ENCODE results near the gene CCDC70.
A peak's percentile ranks its signal among the peaks of the same experiment; 100 is the strongest.

CCDC70 gene

DNA sequence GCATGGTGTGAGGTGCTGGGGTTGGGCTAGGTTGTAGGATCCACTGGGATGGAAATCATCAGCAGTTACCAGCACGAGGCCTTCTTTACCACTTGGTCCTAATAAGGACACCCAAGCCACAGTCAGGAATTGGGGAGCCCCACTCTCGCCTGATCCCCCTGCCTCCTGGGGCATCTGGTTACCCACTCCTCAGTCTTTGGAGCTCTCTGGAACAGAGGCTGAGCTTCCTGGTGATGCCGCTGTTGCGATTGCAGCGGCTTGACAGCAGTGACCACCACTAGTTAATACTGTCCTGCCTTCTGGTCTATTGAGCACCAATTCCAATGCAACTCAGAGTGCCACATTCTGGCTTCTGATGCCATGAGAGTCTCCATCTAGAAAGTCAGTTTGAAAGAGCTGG, 30.2 kb upstream of the CCDC70 start:
- no peak for DNase-seq

DNA sequence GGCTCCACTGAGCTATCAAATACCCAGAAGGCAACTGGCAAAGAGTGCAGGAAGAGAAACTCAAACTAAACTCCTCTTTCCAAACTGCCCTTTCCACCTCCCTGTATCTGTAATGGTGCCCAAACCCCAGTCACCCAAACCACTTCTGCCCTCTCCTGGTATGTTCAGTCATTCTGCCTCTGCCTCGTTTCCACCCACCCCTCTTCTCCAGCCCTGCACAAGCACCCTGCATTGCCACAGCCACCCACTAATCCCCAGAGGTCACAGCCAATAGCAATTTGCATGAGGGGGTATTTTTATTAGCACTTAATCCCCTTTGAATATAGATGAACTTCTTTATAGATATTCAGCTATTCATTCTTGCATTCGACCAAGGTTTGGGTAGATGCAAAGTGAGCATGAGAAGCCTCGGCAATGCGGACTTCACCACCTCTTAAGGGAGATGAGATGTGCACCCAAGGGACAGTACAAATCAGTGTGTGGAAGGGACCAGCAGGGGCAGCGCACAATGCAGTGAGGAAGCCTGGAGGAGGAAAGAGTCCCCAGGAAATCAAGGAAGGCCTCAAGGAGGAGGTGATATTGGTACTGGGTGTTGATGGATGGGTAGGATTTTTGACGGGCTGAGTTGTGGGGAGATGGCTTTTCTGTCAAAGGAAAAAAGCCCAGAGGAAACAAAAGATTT, 29.2 kb upstream of the CCDC70 start:
- no peak for DNase-seq

DNA sequence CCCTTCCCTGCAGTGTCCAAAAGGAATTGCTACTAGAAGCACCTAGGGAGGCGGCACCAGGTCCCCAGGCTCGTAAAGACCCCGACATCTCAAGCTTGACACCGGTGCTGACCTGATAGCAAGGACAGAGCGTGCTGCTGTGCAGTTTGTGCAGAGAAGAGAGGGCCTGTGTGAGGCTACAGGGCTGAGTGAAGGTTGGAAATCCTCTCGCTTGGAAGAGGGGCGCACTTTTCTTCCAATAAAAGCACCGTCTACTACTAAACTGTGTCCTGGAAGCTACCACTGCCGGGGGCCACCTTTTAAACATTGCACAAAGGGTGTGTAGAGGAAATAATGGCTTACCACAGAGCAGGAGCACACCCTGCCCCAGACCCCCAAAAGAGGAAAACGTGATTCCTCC, 27.8 kb upstream of the CCDC70 start:
- DNase-seq, result no peak

DNA sequence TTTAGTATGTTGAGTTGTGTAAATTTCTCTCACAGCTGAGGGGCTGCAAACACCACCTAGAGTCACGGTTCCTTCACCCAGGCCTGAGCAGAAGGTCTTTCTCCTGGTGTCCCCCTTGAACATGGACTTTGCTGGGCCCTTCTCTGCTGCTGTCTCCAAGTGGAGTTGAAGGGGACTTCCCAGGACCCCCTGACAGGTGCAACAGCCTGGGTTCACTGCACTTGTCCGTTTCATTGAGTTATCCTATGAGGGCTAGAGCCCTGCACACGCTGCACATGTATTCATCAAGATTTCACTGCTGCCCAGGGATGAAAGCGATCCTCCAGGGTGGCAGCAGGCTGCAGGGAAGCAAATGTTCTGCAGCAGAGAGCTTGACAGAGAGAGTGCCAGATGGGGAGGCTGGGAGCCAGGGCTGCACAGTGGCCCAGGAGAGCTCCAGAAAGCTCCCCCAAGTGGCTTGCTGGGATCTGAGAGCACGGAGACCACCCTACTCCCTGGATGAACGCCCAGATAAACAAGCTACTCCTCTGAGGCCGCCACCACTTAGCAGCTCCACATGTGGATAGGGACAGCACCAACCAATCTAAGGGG, 27.1 kb upstream of the CCDC70 start:
- DNase-seq, result no peak

DNA sequence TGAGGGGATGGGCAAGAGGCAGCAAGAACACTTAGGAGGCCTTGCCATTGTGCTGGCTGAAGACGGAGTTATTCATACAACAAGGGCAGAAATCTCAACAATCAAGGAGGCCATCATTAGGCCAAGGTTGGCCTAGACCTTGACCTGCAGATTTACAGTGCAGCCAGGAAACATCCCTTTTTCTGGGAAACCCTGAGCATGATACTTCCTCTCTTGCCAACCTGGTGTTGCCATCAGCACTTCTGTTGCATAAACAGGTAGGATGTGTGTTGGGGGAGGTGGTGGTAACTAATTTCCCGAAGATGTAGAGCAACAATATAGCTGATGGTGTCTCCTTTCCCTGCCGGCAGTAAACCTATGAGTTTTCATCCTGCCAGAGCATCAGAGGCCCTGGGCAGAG, 24.8 kb upstream of the CCDC70 start:
- DNase-seq, result no peak

DNA sequence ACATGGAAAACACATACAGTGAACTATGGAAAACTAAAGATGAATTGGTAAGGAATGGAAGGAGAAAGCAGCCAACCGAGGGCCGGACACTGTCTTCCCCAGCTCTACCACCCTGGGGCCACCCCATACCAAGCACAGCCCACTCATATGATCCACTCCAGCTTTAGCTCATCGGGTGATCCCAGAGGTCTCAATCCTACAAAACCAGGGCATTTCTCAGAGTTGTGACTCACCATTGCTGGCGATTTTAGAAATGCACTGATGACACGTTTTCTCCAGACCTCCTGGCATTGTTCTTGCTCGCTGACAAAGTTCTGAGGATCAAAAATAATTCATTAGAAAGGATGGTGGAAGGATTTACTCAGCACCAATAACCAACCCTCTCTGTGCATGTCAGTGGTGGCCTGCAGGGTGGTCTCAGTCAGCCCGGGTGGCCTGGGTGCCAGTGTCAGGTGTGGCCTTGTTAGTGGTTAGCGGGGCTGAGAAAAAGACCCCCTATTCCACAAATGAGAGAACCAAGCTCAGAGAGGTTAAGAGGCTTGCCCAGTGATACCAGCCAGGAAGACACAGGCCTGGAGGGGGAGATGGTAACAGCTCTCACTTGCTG, 23.4 kb upstream of the CCDC70 start:
- no peak for DNase-seq

DNA sequence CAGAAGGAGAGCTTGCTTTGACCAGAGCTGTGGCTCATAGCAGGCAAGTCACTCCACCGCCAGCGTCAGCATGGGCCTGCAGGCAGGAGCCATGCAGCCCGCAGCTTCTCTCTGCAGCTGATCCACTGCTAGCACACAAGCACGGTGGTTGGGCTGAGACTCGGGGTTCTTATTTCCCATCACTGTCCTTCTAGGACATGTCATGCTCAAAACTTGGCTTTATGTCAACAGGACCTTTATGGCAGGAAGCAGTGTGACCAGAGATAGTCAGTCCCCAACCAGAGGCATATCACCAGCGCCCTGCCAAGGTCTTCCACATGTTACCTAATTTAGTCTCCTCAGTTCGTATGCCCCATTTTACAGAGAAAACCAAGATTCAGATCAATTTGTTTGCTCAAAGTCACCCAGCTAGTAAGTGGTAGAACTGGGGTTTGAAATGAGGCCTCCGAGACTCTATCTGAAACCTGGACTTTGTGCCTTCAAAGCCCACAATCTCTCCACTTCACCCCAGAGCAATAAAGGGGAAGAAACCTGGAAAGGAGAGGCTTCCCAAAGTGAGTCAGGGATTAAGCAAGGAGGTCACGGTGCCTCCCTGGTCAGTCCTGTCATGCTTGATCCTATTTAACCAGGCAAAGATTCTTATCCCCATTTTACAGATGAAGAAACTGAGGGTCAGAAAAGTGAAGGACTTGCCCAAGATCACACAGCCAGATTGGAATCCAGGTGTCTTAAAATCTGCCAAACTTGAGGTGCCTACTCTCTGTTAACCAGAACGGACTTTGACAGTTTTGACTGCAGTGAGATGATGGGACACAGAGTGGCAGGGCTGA, 21.8 kb upstream of the CCDC70 start:
- DNase-seq, result no peak

DNA sequence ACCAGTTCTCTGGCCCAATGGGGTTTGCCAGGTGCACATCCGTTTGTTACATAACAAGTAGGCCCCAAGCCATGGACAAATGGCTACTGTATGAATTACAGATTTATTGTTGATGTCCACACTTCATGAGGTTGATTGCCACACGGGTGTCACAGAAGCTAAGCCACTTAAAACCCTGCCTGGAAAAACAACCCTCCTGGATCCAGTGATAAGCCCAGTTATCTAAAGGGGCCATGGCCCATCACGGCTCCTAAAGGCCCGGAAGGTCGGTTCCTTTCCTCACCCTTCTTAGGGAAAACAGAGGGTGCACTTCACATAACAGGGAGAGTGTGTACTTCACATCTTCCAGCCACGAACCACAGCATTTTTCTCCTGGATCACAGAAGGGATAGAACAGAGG, 20.9 kb upstream of the CCDC70 start:
- DNase-seq, result no peak

DNA sequence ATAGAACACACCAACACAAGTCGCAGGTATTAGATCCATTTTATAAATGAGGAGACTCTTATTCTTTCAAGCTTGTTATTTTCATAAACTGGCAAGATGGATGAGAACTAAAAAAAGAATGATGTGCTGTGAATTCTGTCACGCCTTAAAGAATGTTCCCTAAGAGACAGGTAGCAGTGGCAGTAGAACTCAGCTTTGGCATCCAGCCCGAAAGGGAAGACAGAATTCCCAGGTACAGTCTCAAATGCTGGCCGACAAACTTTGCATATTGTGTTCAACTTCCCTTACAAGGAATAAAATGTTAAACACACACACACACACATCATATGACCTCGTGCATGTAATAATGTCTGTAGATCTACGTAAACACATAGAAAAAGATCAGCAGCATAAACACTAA, 20.0 kb upstream of the CCDC70 start:
- no peak for DNase-seq

DNA sequence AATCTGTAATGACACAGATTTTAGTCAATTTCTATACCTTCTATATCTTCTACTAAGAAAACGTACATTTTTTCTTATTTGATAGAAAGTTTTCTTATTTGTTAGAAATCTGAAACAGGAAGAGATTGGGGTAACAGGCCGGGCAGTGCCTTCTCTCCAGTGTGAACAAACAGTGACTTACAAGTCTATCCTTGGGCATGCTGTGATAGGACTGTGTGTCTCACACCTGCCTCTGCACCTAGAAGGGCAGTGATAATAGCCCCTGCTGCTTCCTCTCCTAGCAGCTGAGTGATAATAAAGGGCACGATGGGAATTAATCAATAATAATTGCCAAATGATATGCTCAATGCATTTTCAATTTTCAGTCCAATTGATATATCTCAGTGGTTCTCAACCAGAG, 18.2 kb upstream of the CCDC70 start:
- no peak for DNase-seq

DNA sequence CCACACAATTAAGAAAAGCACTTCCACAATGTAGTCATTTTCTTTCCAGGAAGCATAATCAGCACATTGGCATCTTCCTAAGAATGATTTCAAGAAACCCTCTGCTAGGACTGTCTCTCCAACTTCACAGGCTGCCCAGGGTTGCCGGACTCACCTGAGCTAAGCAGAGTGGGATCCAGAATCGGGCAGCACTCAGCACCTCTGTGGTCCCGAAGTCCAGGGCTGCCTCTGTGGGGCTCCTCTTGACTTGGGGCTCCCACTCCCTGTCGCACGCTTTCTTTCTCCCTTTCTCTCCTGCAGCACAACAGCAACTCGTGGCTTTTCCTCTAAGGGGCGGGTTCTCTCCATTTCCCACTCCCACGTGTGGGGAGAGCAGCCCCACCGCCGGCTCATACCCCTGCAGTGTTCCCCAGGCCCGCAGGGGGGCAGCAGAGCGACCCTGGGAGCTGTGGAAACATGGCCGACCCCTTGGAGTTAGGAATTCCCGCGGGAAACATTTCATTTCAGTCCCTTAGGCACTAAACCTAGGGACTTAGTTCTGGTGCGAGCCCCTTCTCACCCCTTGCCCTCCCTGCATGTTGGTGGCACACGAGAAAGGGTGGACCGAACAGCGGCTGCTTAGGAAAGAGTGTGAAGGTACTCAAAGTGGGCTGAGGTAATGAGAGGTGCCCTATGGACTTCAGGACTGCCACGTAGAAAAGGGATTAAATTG, 16.8 kb upstream of the CCDC70 start, which contains the start of gene TMEM272:
Gene TMEM272, minus strand, starts transcription at position 316 of the 712 bp plus-strand sequence. CDS start 6,647 bp downstream, outside the sequence.
- DNase-seq, result peak; percentile 19

DNA sequence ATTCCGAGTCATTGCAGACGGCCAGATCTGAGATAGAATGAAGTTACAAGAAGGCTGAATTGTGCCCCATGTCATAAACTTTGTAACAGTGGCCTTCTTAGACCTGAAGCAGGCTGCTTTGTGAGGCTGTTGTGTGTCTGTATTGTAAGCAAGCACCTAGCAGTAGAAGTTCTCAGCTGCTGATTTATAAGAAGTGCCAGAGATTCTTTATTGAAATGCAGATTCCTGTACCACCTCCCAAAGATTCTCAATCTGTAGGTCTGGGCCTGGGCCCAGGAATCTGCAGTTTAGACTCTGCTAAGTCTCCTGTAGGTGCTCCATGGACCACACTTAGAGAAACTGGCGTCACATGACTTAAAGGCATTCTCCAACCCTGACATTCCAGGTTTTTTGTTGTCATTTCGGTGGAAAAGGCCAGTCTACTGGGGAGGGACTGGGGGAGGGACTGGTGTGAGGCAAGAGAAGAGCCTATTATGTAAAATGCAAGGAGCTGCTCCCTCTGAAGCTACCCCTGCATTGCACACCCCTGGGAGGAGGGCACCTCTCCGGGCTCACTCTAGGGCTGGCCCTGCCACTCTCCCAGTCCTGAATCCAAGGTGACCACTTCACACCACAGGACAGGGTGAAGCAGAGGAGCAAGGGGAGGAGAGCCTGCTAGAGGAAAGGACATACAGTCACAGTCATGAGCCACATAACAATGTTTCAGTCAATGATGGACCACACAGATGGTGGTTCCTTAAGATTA, 16.0 kb upstream of the CCDC70 start:
- DNase-seq, result no peak

DNA sequence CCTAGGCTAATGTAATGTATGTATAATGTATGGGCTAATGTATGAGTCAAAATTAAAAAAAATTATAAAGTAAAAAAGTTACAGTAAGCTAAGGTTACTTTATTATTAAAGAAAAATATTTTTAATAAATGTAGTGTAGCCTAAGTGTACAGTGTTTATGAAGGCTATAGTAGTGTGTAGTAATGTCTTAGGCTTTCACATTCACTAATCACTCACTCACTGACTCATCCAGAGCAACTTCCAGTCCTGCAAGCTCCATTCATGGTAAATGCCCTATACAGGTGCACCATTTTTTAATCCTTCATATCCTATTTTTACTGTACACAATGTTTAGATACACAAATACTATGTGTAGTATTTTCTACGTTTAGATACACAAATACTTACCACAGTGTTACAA, 15.0 kb upstream of the CCDC70 start:
- no peak for DNase-seq

DNA sequence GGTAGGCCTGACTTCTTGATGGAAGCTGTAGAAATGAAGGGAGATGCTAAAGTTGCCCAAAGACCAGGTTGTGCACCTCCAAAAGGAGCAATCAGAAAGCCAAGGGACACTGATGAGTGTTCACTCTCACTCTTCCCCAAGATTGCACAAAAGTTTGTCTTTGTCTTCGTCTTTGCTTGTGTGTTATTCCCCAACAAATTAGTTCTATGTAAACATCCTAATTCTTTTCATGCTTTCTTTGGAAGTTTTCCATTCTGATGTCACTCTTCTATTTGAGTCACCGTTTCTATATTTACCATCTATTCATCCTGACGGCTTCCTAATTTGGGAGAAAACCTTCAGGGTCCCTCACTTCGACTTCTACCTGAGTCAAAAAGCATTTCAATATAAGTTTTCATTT, 13.1 kb upstream of the CCDC70 start:
- DNase-seq, result no peak

DNA sequence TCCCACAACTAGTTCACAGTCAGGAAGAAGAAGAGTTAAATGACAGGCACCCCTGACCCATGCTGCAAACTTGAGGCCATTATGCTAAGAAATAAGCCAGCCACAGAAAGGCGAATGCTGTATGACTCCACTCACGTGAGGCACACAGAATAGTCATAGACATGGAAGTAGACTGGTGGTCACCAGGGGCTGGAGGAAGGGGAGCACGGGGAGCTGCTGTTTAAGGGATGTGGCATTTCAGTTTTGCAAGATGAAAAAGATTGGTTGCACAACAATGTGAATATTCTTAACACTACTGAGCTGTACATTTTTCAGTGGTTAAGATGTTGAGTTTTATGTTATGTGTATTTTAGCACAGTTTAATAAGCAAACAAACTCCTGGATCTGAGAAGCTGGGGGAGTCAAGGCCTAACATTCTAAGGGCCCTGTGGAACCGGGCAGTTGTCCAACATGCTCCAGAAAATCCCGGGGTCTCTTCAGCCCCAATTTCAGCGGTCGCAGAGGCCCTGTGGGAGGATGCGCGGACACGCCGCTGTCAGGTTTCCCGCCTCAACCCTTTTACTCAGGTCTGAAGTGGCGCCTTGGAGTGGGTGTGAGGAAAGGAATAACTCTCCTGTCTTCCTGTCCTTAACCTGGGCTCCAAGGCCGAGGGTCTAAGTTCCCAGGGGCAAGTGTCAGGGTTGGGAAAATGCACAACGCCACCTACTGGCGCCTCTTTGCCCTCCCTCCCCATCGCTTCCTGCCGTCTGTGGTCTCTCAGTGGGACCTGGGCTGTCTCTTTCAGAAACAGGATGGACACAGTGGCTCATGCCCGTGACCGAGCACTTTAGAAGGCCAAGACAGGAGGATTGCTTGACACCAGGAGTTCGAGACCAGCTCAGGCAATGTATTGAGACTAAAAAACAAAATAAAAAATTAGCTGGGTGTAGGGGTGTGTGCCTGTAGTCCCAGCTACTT, 12.3 kb upstream of the CCDC70 start:
- no peak for DNase-seq

DNA sequence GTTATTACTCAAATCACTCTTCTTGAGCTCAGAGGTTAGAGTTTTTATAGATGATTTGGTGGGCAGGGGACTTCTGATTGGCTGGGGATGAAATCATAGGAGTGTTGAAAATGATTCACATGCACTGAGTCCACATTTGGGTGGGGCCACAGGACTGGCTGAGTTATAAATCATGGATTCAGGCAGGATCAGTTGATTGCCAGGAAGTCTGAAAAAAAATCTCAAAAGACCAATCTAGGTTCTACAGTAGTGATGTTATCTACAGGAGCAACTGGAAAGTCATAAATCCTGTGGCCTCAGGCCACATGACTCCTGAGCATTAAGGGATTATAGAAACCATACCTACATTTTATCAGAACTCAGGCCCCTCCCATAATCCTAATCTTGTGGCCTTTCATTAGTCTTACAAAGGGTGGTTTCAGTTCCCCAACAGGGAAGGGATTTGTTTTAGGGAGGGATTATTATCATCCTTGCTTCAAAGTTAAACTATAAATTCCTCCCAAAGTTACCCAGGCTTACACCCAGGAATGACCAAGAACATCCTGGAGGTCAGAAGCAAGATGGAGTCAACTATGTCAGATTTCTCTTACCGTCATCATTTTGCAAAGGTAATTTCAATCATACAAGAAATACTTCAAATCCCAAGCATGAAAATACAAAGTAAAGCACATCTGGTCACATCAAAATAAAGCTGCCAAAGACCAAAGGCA, 5.6 kb upstream of the CCDC70 start:
- DNase-seq, result no peak

DNA sequence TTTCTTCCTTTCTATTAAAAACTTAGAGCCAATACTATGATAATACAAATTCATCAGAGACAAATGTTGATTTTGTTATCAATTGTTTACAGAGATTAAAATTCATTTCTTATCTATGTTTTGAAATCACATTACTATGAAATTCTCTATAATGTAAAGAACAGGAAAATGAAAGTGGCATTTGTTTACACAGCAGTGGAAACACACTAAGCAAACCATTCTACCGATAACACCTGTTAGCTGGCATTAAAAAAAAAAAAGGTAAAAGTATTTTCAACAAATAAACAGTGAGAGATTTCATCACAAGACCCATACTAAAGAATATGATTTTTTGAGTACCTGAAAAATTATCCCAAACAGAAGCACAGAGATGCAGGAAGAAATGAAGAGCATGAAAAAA, 4.8 kb upstream of the CCDC70 start:
- no peak for DNase-seq

DNA sequence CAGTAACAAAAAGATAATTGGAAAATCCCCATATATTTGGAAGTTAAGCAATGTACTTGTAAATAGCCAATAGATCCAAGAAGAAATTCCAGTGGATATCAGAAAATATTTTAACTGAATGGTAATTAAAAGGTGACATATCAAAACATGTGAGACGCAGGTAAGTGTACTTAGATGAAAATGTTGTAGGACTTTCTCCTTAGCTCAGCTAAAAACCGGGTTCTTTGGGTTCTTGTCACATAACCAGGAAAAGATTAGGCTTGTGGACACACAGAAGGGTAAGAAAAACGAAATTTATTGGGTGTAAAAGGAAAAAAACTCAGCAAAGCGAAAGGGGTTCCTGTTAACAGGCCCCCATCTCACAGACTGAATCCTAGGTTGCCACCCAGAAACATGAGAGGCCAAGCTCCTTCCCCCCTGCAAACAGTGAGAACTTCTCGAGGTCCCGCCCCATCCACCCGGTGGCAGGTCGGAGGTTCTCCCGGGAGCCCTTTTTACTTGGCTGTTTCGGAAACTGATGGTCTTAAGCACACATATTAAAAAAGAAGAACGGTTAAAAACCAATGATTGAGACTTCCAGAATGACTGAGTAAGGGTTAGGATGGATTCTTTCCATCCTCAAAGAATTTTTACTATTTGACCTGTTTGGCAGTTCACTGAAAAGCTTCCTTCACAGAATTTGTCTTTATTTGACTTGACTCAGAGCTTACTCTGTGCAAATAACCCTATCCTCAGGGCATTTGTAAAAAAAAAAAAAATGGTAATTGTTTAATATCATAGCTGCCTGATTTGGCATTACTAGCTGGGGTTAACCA, 3.1 kb upstream of the CCDC70 start:
- DNase-seq, result no peak

DNA sequence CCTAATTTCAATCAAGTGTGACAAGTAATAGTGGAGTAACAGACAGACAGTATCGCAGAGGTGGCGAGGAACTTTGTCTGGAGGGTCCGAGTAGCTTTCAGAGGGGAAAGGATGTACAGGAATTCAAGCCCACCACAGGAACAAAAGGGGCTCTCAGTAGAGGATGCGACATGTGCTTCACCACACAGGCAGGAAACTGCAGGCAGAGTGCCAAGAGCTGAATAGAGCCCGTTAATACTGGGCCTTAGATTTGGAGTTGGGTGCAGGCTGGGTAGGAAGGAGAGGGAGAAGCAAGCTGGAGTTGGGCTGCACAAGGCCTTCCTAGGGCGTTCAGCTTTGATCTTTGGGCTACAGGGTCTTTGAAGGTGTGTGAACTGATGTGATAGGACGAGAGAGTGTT, 1.2 kb downstream of the CCDC70 start:
- no peak for DNase-seq

DNA sequence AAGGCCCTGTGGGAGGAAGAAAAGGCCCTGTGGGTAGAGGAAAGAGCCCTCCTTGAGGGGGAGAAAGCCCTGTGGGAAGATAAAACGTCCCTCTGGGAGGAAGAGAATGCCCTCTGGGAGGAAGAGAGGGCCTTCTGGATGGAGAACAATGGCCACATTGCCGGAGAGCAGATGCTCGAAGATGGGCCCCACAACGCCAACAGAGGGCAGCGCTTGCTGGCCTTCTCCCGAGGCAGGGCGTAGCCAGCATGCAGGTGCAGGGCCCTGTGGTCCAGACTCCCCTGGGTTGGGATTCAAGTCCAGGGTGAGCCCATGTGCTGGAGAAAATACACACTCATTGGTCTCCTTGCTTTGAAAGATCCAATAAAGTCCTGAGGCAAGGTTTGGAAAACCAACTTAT, 4.1 kb downstream of the CCDC70 start:
- DNase-seq, result no peak
